Gastrocnemius medialis (tissue), 4 donors: ENCODE results near the gene FBXW11. TPM values are rescaled to one million over a fixed set of nuclear protein-coding genes. Genes with fewer than 3 reads are reported as not detected.
"Not testable (repeated sequence)": the region's sequence is repeated elsewhere in the genome, so short reads cannot be mapped to it uniquely, and the experiment has no call there.

Source experiments
- ATAC-seq, 2 donors: fragments of 150-250 bp; one replicate each; pipeline ENCODE4 v1.9.1; 2016
- DNase-seq, 2 donors: peaks; one replicate each; pipeline ENCODE4 v3.0.0-alpha.2; 2019
- H3K27ac ChIP-seq, 4 donors: fragments of 200-600 bp; sonication (generic); 1 replicate in 1 of 4; 2 replicates in 3 of 4; pipeline ENCODE4 v1.5.1; 2016 to 2018; ENCODE audit warnings: mild to moderate bottlenecking in 2 of 4, moderate library complexity in 1 of 4
- H3K27me3 ChIP-seq, 3 donors: fragments of 200-600 bp; sonication (generic) in 2 of 3; 1 replicate in 1 of 3; 2 replicates in 2 of 3; pipeline versions ENCODE4 v1.5.1 to v1.6.0; 2016 to 2019; ENCODE audit warnings: mild to moderate bottlenecking in 1 of 3, moderate library complexity in 1 of 3
- H3K36me3 ChIP-seq, 2 donors: fragments of 200-600 bp; sonication (generic) in 1 of 2; one replicate each; pipeline ENCODE4 v1.5.1; 2017 to 2018
- H3K4me1 ChIP-seq, 2 donors: fragments of 200-600 bp; sonication (generic) in 1 of 2; one replicate each; pipeline ENCODE4 v1.5.1; 2016 to 2017; ENCODE audit warnings: mild to moderate bottlenecking in 2 of 2
- H3K4me3 ChIP-seq, 4 donors: fragments of 200-600 bp; sonication (generic) in 3 of 4; 1 replicate in 1 of 4; 2 replicates in 3 of 4; pipeline ENCODE4 v1.5.1; 2016 to 2019; ENCODE audit warnings: mild to moderate bottlenecking in 2 of 4
- H3K9me3 ChIP-seq, 3 donors: fragments of 200-600 bp; sonication (generic) in 2 of 3; 1 replicate in 1 of 3; 2 replicates in 2 of 3; pipeline ENCODE4 v1.5.1; 2016 to 2019
- CTCF ChIP-seq, 5 experiments: fragments of 450-650 bp in 3 of 5; fragments of 200-600 bp in 2 of 5; sonication (generic) in 2 of 5; IDR thresholded peaks in 4 of 5; conservative IDR thresholded peaks in 1 of 5; 1 replicate in 4 of 5; 2 replicates in 1 of 5; pipeline ENCODE4 v1.5.1; 2016 to 2019; ENCODE audit warnings: antibody characterized with exemption in 5 of 5, mild to moderate bottlenecking in 3 of 5, moderate library complexity in 3 of 5
- POLR2A ChIP-seq, 2 donors: fragments of 450-650 bp; IDR thresholded peaks; one replicate each; pipeline ENCODE4 v1.6.1; 2017; ENCODE audit warnings: antibody characterized with exemption in 2 of 2, mild to moderate bottlenecking in 2 of 2, moderate library complexity in 2 of 2
- in situ Hi-C, 4 donors: fragments of 200-750 bp; cut with MboI; loops; one replicate each; pipeline versions ENCODE4 v1.15.0 to v1.8.0; 2017; ENCODE audit warnings: low sequenced_read_pairs in 4 of 4
- intact Hi-C: fragments of 100-400 bp; cut with DNase I; formaldehyde crosslinking; loops from one replicate; pipeline ENCODE4 v1.15.1; 2023; ENCODE audit warnings: low total_unique reads
- total RNA-seq, 4 donors: library from RNA; depleted of rRNA; stranded (reverse); fragments of >200 nt; gene quantifications; one replicate each; pipeline versions ENCODE4 v1.1.0 to v1.2.3, GENCODE V29; 2016

The FBXW11 gene
- total RNA-seq, 4 donors from 2014 or later = 68.5 to 80.8 (median 72.2) TPM

GRCh38 chr5:171891150-171891549 lies 115.3 kb downstream of the FBXW11 start:
- H3K36me3 ChIP-seq = peaks cover 0 to 12% of the 10 kb centered on the region in 2 donors
- H3K4me1 ChIP-seq = peaks cover 9% of the 10 kb centered on the region in 2 donors
- no peaks in the 10 kb centered on the region for H3K9me3 ChIP-seq
- H3K4me3 ChIP-seq = no peak overlapping the region
- in situ Hi-C loops = loop anchor here in 1 of 4 donors (25.0 kb wide), 1 partner anchor 479 kb away; the partner anchor contains the start of gene FGF18
- no peak for ATAC-seq
- intact Hi-C loops = no loop called here
- DNase-seq = no peak
- H3K27ac ChIP-seq = no peak overlapping the region
- no peak for TF ChIP-seq POLR2A (IDR thresholded peaks at IDR 0.05)
- no peak for TF ChIP-seq CTCF (IDR thresholded peaks at IDR 0.05 in 4 of 5, conservative IDR thresholded peaks at IDR 0.05 in 1 of 5)
- no peaks in the 10 kb centered on the region for H3K27me3 ChIP-seq

- H3K4me1 ChIP-seq = peaks cover 0 to 2% of the 10 kb centered on the region in 2 donors
- intact Hi-C loops = no loop called here
- H3K27me3 ChIP-seq = no peaks in the 10 kb centered on the region
- no peak overlapping the region for H3K4me3 ChIP-seq
- no peak for TF ChIP-seq CTCF (IDR thresholded peaks at IDR 0.05 in 4 of 5, conservative IDR thresholded peaks at IDR 0.05 in 1 of 5)
- in situ Hi-C loops = loop anchor here in 1 of 4 donors (25.0 kb wide), 1 partner anchor 476 kb away; the partner anchor contains the start of gene FGF18
- H3K36me3 ChIP-seq = peaks cover 0 to 26% of the 10 kb centered on the region in 2 donors
- no peak for DNase-seq
- no peak overlapping the region for H3K27ac ChIP-seq
- no peak for ATAC-seq
- H3K9me3 ChIP-seq = no peaks in the 10 kb centered on the region
Observed at GRCh38 chr5:171888051-171888481, 118.4 kb downstream of the FBXW11 start.

GRCh38 chr5:171886037-171886436 lies 120.4 kb downstream of the FBXW11 start:
- H3K9me3 ChIP-seq, H3K4me3 ChIP-seq, intact Hi-C loops, DNase-seq, ATAC-seq, H3K27ac ChIP-seq, H3K4me1 ChIP-seq, H3K27me3 ChIP-seq: not testable (repeated sequence)
- in situ Hi-C loops = loop anchor here in 1 of 4 donors (25.0 kb wide), 1 partner anchor 474 kb away; the partner anchor contains the start of gene FGF18
- H3K36me3 ChIP-seq = peaks cover 0 to 22% of the 10 kb centered on the region in 2 donors

GRCh38 chr5:171882118-171882517 lies 124.3 kb downstream of the FBXW11 start:
- Histone ChIP-seq H3K9me3 (no peaks in the 10 kb centered on the region), H3K4me1 (no peaks in the 10 kb centered on the region), H3K27ac (no peak overlapping the region), H3K36me3 (peaks cover 0 to 25% of the 10 kb centered on the region in 2 donors), H3K4me3 (no peak overlapping the region), H3K27me3 (no peaks in the 10 kb centered on the region)
- no peak for DNase-seq
- intact Hi-C loops (no loop called here), in situ Hi-C loops (loop anchor here in 1 of 4 donors (25.0 kb wide), 1 partner anchor 470 kb away; the partner anchor contains the start of gene FGF18)
- TF ChIP-seq CTCF (IDR thresholded peaks at IDR 0.05 in 4 of 5, conservative IDR thresholded peaks at IDR 0.05 in 1 of 5) = no peak
- TF ChIP-seq POLR2A (IDR thresholded peaks at IDR 0.05) = no peak
- no peak for ATAC-seq

- intact Hi-C loops = no loop called here
Observed at GRCh38 chr5:171874234-171874633, 132.2 kb downstream of the FBXW11 start.

More at GRCh38 chr5:171874234-171874633, 132.2 kb downstream of the FBXW11 start:
- ATAC-seq = no peak
- H3K27ac ChIP-seq = no peak overlapping the region
- H3K4me3 ChIP-seq = no peak overlapping the region
- no peaks in the 10 kb centered on the region for H3K9me3 ChIP-seq
- no peaks in the 10 kb centered on the region for H3K27me3 ChIP-seq
- peaks cover 0 to 46% of the 10 kb centered on the region in 2 donors for H3K36me3 ChIP-seq
- TF ChIP-seq POLR2A (IDR thresholded peaks at IDR 0.05) (no peak), CTCF (IDR thresholded peaks at IDR 0.05 in 4 of 5, conservative IDR thresholded peaks at IDR 0.05 in 1 of 5) (no peak)
- H3K4me1 ChIP-seq = no peaks in the 10 kb centered on the region
- DNase-seq = no peak
- in situ Hi-C loops = no loop called here
